Liver (tissue), 9 donors: ENCODE data around the gene GORASP2. TPM values are rescaled to one million over a fixed set of nuclear protein-coding genes. Genes with fewer than 3 reads are reported as not detected.
"Not testable (repeated sequence)": the region's sequence is repeated elsewhere in the genome, so short reads cannot be mapped to it uniquely, and the experiment has no call there.

Source experiments
- DNase-seq: peaks from one replicate; pipeline ENCODE4 v3.0.0-alpha.2; 2017; ENCODE audit warnings: low spot score
- H3K27ac ChIP-seq, 2 donors: one replicate each; pipeline ENCODE4 v1.7.0; 2013; ENCODE audit warnings: inconsistent platforms in 2 of 2, low read length in 2 of 2, control low read depth in 1 of 2, low read depth in 1 of 2, mild to moderate bottlenecking in 1 of 2
- H3K27me3 ChIP-seq, 4 donors: one replicate each; pipeline versions ENCODE4 v1.6.1 to v1.7.0; 2013; ENCODE audit warnings: low read length in 3 of 4, inconsistent platforms in 1 of 4, mild to moderate bottlenecking in 1 of 4, moderate library complexity in 1 of 4; ENCODE audit not compliant: control insufficient read depth in 4 of 4, insufficient read depth in 4 of 4
- H3K36me3 ChIP-seq, 4 donors: one replicate each; pipeline versions ENCODE4 v1.6.1 to v1.7.0; 2013; ENCODE audit warnings: low read length in 3 of 4, mild to moderate bottlenecking in 3 of 4, low read depth in 1 of 4, moderate library complexity in 1 of 4; ENCODE audit not compliant: control insufficient read depth in 4 of 4, insufficient read depth in 3 of 4
- H3K4me1 ChIP-seq, 4 donors: one replicate each; pipeline versions ENCODE4 v1.6.1 to v1.7.0; 2013; ENCODE audit warnings: low read length in 3 of 4, mild to moderate bottlenecking in 3 of 4, moderate library complexity in 1 of 4; ENCODE audit not compliant: control insufficient read depth in 4 of 4, insufficient read depth in 4 of 4
- H3K4me3 ChIP-seq, 3 donors: one replicate each; pipeline versions ENCODE4 v1.6.1 to v1.7.0; 2013; ENCODE audit warnings: low read length in 3 of 3, control low read depth in 1 of 3, low read depth in 1 of 3, mild to moderate bottlenecking in 1 of 3
- H3K9ac ChIP-seq, 2 donors: one replicate each; pipeline ENCODE4 v1.7.0; 2013; ENCODE audit warnings: low read length in 2 of 2, mild to moderate bottlenecking in 2 of 2, moderate library complexity in 2 of 2, control low read depth in 1 of 2, low read depth in 1 of 2
- H3K9me3 ChIP-seq, 4 donors: one replicate each; pipeline versions ENCODE4 v1.6.1 to v1.7.0; 2013; ENCODE audit warnings: low read length in 3 of 4; ENCODE audit not compliant: control insufficient read depth in 4 of 4
- ATF3 ChIP-seq: IDR thresholded peaks from 2 replicates; pipeline ENCODE4 v1.6.1; 2016; ENCODE audit warnings: antibody characterized with exemption
- FOXA1 ChIP-seq: IDR thresholded peaks from 2 replicates; pipeline ENCODE4 v1.6.1; 2016; ENCODE audit warnings: antibody characterized with exemption
- GABPA ChIP-seq, 2 donors: IDR thresholded peaks in 1 of 2; conservative IDR thresholded peaks in 1 of 2; 2 replicates each; pipeline ENCODE4 v1.6.1; 2016; ENCODE audit warnings: antibody characterized with exemption in 2 of 2, mild to moderate bottlenecking in 1 of 2, moderate library complexity in 1 of 2
- HNF4G ChIP-seq: IDR thresholded peaks from 2 replicates; pipeline ENCODE4 v1.6.1; 2016; ENCODE audit warnings: antibody characterized with exemption
- MAX ChIP-seq: IDR thresholded peaks from 2 replicates; pipeline ENCODE4 v1.6.1; 2016; ENCODE audit warnings: antibody characterized with exemption
- NR2F2 ChIP-seq: IDR thresholded peaks from 2 replicates; pipeline ENCODE4 v1.6.1; 2016; ENCODE audit warnings: antibody characterized with exemption
- RAD21 ChIP-seq, 2 donors: IDR thresholded peaks; 2 replicates each; pipeline ENCODE4 v1.6.1; 2016; ENCODE audit warnings: antibody characterized with exemption in 2 of 2, mild to moderate bottlenecking in 2 of 2
- RXRA ChIP-seq, 2 donors: IDR thresholded peaks; 2 replicates each; pipeline ENCODE4 v1.6.1; 2017 to 2018; ENCODE audit warnings: antibody characterized with exemption in 2 of 2, mild to moderate bottlenecking in 1 of 2
- SP1 ChIP-seq: IDR thresholded peaks from 2 replicates; pipeline ENCODE4 v1.6.1; 2018; ENCODE audit warnings: antibody characterized with exemption, mild to moderate bottlenecking
- TAF1 ChIP-seq: conservative IDR thresholded peaks from 2 replicates; pipeline ENCODE4 v1.6.1; 2016; ENCODE audit warnings: antibody characterized with exemption, mild to moderate bottlenecking
- YY1 ChIP-seq: IDR thresholded peaks from 2 replicates; pipeline ENCODE4 v1.6.1; 2016; ENCODE audit warnings: antibody characterized with exemption, mild to moderate bottlenecking
- WGBS: extraction: QIAGEN DNeasy Blood & Tissue Kit; methylation state at CpG from one replicate; pipeline ENCODE4 v1.1.7; 2013; 5-methylcytosine and 5-hydroxymethylcytosine counted together
- polyA plus RNA-seq, 2 donors: library from polyadenylated mRNA; stranded (reverse) in 1 of 2; unstranded in 1 of 2; fragments of 200-250 nt in 1 of 2; fragments of >200 nt in 1 of 2; fragmentation: Nextera tagmentation in 1 of 2; extraction: Ambion mirVana in 1 of 2; gene quantifications; one replicate each; pipeline versions ENCODE4 v1.2.1 to v1.2.3, GENCODE V29; 2013 to 2015
- total RNA-seq, 2 donors: library from RNA; depleted of rRNA; stranded (reverse); fragments of >200 nt; gene quantifications; one replicate each; pipeline ENCODE4 v1.2.3, GENCODE V29; 2014
- TF ChIP-seq, protein P1 (sequence below): IDR thresholded peaks from 2 replicates; pipeline ENCODE4 v1.6.1; 2016; ENCODE audit warnings: antibody characterized with exemption, mild to moderate bottlenecking
- TF ChIP-seq, protein P2 (sequence below): IDR thresholded peaks from 2 replicates; pipeline ENCODE4 v1.6.1; 2016; ENCODE audit warnings: antibody characterized with exemption
- TF ChIP-seq, protein P3 (sequence below): fragments of 150-350 bp; IDR thresholded peaks from 2 replicates; pipeline ENCODE4 v1.5.1; 2017; ENCODE audit warnings: improper control_type of control experiment, low read depth, low read length; ENCODE audit not compliant: missing input control
- donor health status: healthy.
- donor health status: healthy.
- donor health status: healthy.
- donor health status: healthy.
- donor health status: healthy.

GORASP2 gene
- total and polyA plus RNA-seq, 4 donors: 12.5 to 40.1 (median 29.9) TPM

GRCh38 chr2:170917957-170918356, 11.1 kb upstream of the GORASP2 start:
- Histone ChIP-seq H3K36me3 (no peaks in the 10 kb centered on the region), H3K9ac (no peak overlapping the region), H3K4me1 (no peaks in the 10 kb centered on the region), H3K27me3 (no peaks in the 10 kb centered on the region), H3K27ac (no peak overlapping the region), H3K4me3 (no peak overlapping the region), H3K9me3 (peaks cover 15 to 36% (median 24%) of the 10 kb centered on the region in 4 donors)
- no peak for DNase-seq
- TF ChIP-seq RXRA (IDR thresholded peaks at IDR 0.05) (no peak), GABPA (IDR thresholded peaks at IDR 0.05 in 1 of 2, conservative IDR thresholded peaks at IDR 0.05 in 1 of 2) (no peak), YY1 (no peak)
- TF ChIP-seq, protein P1, sequence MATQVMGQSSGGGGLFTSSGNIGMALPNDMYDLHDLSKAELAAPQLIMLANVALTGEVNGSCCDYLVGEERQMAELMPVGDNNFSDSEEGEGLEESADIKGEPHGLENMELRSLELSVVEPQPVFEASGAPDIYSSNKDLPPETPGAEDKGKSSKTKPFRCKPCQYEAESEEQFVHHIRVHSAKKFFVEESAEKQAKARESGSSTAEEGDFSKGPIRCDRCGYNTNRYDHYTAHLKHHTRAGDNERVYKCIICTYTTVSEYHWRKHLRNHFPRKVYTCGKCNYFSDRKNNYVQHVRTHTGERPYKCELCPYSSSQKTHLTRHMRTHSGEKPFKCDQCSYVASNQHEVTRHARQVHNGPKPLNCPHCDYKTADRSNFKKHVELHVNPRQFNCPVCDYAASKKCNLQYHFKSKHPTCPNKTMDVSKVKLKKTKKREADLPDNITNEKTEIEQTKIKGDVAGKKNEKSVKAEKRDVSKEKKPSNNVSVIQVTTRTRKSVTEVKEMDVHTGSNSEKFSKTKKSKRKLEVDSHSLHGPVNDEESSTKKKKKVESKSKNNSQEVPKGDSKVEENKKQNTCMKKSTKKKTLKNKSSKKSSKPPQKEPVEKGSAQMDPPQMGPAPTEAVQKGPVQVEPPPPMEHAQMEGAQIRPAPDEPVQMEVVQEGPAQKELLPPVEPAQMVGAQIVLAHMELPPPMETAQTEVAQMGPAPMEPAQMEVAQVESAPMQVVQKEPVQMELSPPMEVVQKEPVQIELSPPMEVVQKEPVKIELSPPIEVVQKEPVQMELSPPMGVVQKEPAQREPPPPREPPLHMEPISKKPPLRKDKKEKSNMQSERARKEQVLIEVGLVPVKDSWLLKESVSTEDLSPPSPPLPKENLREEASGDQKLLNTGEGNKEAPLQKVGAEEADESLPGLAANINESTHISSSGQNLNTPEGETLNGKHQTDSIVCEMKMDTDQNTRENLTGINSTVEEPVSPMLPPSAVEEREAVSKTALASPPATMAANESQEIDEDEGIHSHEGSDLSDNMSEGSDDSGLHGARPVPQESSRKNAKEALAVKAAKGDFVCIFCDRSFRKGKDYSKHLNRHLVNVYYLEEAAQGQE: no peak
- 95% methylated on average over 5 of the region's 5 CpGs for WGBS

GRCh38 chr2:170921873-170922272, 7.2 kb upstream of the GORASP2 start:
- not testable (repeated sequence) for H3K27me3 ChIP-seq, H3K9ac ChIP-seq, H3K27ac ChIP-seq, H3K36me3 ChIP-seq, H3K4me1 ChIP-seq, DNase-seq, H3K4me3 ChIP-seq
- 96% methylated on average over 2 of the region's 2 CpGs for WGBS
- peaks cover 5 to 27% (median 16%) of the 10 kb centered on the region in 4 donors for H3K9me3 ChIP-seq

- H3K27ac ChIP-seq: no peak overlapping the region
- peaks cover 0 to 1% (median 0%) of the 10 kb centered on the region in 4 donors for H3K4me1 ChIP-seq
- DNase-seq: no peak
- no peaks in the 10 kb centered on the region for H3K27me3 ChIP-seq
- peak overlapping the region in 1 of 3 donors; percentile 46 for H3K4me3 ChIP-seq
- 93% methylated on average over 8 of the region's 8 CpGs for WGBS
- peaks cover 4 to 18% (median 9%) of the 10 kb centered on the region in 4 donors for H3K9me3 ChIP-seq
- H3K9ac ChIP-seq: no peak overlapping the region
- H3K36me3 ChIP-seq: no peaks in the 10 kb centered on the region
- TF ChIP-seq RXRA (IDR thresholded peaks at IDR 0.05) (no peak), RAD21 (IDR thresholded peaks at IDR 0.05) (no peak), FOXA1 (no peak), SP1 (no peak), MAX (no peak), NR2F2 (no peak), YY1 (no peak), ATF3 (no peak), TAF1 (no peak), HNF4G (no peak), GABPA (IDR thresholded peaks at IDR 0.05 in 1 of 2, conservative IDR thresholded peaks at IDR 0.05 in 1 of 2) (no peak)
- TF ChIP-seq, protein P2, sequence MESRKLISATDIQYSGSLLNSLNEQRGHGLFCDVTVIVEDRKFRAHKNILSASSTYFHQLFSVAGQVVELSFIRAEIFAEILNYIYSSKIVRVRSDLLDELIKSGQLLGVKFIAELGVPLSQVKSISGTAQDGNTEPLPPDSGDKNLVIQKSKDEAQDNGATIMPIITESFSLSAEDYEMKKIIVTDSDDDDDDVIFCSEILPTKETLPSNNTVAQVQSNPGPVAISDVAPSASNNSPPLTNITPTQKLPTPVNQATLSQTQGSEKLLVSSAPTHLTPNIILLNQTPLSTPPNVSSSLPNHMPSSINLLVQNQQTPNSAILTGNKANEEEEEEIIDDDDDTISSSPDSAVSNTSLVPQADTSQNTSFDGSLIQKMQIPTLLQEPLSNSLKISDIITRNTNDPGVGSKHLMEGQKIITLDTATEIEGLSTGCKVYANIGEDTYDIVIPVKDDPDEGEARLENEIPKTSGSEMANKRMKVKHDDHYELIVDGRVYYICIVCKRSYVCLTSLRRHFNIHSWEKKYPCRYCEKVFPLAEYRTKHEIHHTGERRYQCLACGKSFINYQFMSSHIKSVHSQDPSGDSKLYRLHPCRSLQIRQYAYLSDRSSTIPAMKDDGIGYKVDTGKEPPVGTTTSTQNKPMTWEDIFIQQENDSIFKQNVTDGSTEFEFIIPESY: no peak
- TF ChIP-seq, protein P3, sequence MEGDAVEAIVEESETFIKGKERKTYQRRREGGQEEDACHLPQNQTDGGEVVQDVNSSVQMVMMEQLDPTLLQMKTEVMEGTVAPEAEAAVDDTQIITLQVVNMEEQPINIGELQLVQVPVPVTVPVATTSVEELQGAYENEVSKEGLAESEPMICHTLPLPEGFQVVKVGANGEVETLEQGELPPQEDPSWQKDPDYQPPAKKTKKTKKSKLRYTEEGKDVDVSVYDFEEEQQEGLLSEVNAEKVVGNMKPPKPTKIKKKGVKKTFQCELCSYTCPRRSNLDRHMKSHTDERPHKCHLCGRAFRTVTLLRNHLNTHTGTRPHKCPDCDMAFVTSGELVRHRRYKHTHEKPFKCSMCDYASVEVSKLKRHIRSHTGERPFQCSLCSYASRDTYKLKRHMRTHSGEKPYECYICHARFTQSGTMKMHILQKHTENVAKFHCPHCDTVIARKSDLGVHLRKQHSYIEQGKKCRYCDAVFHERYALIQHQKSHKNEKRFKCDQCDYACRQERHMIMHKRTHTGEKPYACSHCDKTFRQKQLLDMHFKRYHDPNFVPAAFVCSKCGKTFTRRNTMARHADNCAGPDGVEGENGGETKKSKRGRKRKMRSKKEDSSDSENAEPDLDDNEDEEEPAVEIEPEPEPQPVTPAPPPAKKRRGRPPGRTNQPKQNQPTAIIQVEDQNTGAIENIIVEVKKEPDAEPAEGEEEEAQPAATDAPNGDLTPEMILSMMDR: no peak
- TF ChIP-seq, protein P1: no peak
Measured at GRCh38 chr2:170922634-170923494, 6.2 kb upstream of the GORASP2 start.
